GM23338 (cell line): Measurements from ENCODE around the gene CPSF3. TPM values are rescaled to one million over a fixed set of nuclear protein-coding genes. Genes with fewer than 3 reads are reported as not detected.

ENCODE experiments used
- ATAC-seq: fragments of 200-7000 bp; cut with Tn5 transposase; 3 replicates; pipeline ENCODE4 v1.9.1; 2020
- DNase-seq: peaks from one replicate; pipeline ENCODE4 v3.0.0-alpha.2; 2015; ENCODE audit warnings: low spot score
- H2AFZ ChIP-seq: fragments of 200-600 bp; sonication (generic); 2 replicates; pipeline ENCODE4 v1.8.0; 2016; ENCODE audit warnings: antibody characterized with exemption, mild to moderate bottlenecking, moderate library complexity
- H3F3A ChIP-seq: fragments of 200-600 bp; sonication (generic); replicated peaks from 2 replicates; pipeline ENCODE4 v1.8.0; 2017; ENCODE audit warnings: antibody characterized with exemption, mixed run types, low read depth
- H3K27ac ChIP-seq: fragments of 200-600 bp; sonication (generic); 2 replicates; pipeline ENCODE4 v1.6.1; 2016; ENCODE audit warnings: low read depth
- H3K27me3 ChIP-seq: fragments of 200-600 bp; sonication (generic); 2 replicates; pipeline ENCODE4 v1.8.0; 2016; ENCODE audit warnings: mild to moderate bottlenecking, mixed run types, moderate library complexity; ENCODE audit not compliant: insufficient read depth
- H3K36me3 ChIP-seq: fragments of 200-600 bp; sonication (generic); 2 replicates; pipeline ENCODE4 v1.8.0; 2016; ENCODE audit warnings: mild to moderate bottlenecking; ENCODE audit not compliant: insufficient read depth
- H3K4me1 ChIP-seq: fragments of 200-600 bp; sonication (generic); 2 replicates; pipeline ENCODE4 v1.8.0; 2016; ENCODE audit warnings: mild to moderate bottlenecking, moderate library complexity; ENCODE audit not compliant: insufficient read depth
- H3K4me2 ChIP-seq: fragments of 200-600 bp; sonication (generic); 2 replicates; pipeline ENCODE4 v1.7.1; 2017; ENCODE audit warnings: mixed run types
- H3K4me3 ChIP-seq: fragments of 200-600 bp; sonication (generic); 2 replicates; pipeline ENCODE4 v1.6.1; 2016; ENCODE audit warnings: mixed run types
- H3K79me2 ChIP-seq: fragments of 200-600 bp; sonication (generic); replicated peaks from 2 replicates; pipeline ENCODE4 v1.8.0; 2017; ENCODE audit warnings: mild to moderate bottlenecking; ENCODE audit not compliant: insufficient read depth
- H3K9me2 ChIP-seq: fragments of 200-600 bp; sonication (generic); 2 replicates; pipeline ENCODE4 v1.8.0; 2017; ENCODE audit not compliant: insufficient read depth
- H4K20me1 ChIP-seq: fragments of 200-600 bp; sonication (generic); replicated peaks from 2 replicates; pipeline ENCODE4 v1.8.0; 2017; ENCODE audit warnings: mild to moderate bottlenecking; ENCODE audit not compliant: insufficient read depth
- H3K27ac Mint-ChIP-seq: 2 replicates; pipeline ENCODE4 v1.8.0; 2020; ENCODE audit warnings: inconsistent platforms, mild to moderate bottlenecking, moderate library complexity, mixed read lengths
- H3K27me3 Mint-ChIP-seq: 3 replicates; pipeline ENCODE4 v1.8.0; 2022; ENCODE audit warnings: low read depth, mild to moderate bottlenecking, moderate library complexity, mixed read lengths, inconsistent platforms; ENCODE audit not compliant: insufficient read depth, poor library complexity
- H3K36me3 Mint-ChIP-seq: 3 replicates; pipeline ENCODE4 v1.8.0; 2021; ENCODE audit warnings: low read depth, mild to moderate bottlenecking, inconsistent platforms, moderate library complexity, mixed read lengths
- H3K4me1 Mint-ChIP-seq: 3 replicates; pipeline ENCODE4 v1.8.0; 2020; ENCODE audit warnings: mild to moderate bottlenecking, inconsistent platforms, mixed read lengths
- H3K4me3 Mint-ChIP-seq: 3 replicates; pipeline ENCODE4 v1.8.0; 2021; ENCODE audit warnings: moderate library complexity, mild to moderate bottlenecking, inconsistent platforms, mixed read lengths
- H3K9me3 Mint-ChIP-seq: 3 replicates; pipeline ENCODE4 v1.8.0; 2020; ENCODE audit warnings: moderate library complexity, mild to moderate bottlenecking, inconsistent platforms, mixed read lengths
- CTCF ChIP-seq, 2 experiments: fragments of 200-600 bp in 1 of 2; sonication (generic) in 1 of 2; conservative IDR thresholded peaks; 2 replicates each; pipeline versions ENCODE4 v1.5.1 to v1.6.1; 2016 to 2017; ENCODE audit warnings: antibody characterized with exemption in 2 of 2, low read depth in 2 of 2, mild to moderate bottlenecking in 2 of 2, moderate library complexity in 1 of 2
- EZH2 ChIP-seq: fragments of 200-600 bp; sonication (generic); IDR thresholded peaks from one replicate; pipeline ENCODE4 v1.8.0; 2017; ENCODE audit warnings: antibody characterized with exemption, mild to moderate bottlenecking, low read depth; ENCODE audit not compliant: unreplicated experiment
- NANOG ChIP-seq: IDR thresholded peaks from 2 replicates; pipeline ENCODE4 v1.6.1; 2016; ENCODE audit warnings: antibody characterized with exemption, borderline replicate concordance
- POLR2AphosphoS5 ChIP-seq: IDR thresholded peaks from 2 replicates; pipeline ENCODE4 v1.6.1; 2016; ENCODE audit warnings: antibody characterized with exemption, low read depth
- ZNF462 ChIP-seq: fragments of 250-450 bp; sonication (Bioruptor Pico); IDR thresholded peaks from 2 replicates; pipeline ENCODE4 v1.5.0; 2020; ENCODE audit warnings: mild to moderate bottlenecking, moderate library complexity
- polyA plus RNA-seq: library from polyadenylated mRNA; unstranded; fragments of >200 nt; fragmentation: Nextera tagmentation; extraction: Ambion mirVana; gene quantifications from 2 replicates; pipeline ENCODE4 v1.2.1, GENCODE V29; 2016
- total RNA-seq: library from RNA; depleted of rRNA; stranded (reverse); fragments of >200 nt; shearing (Covaris generic); gene quantifications from 2 replicates; pipeline ENCODE4 v1.2.3, GENCODE V29; 2014
- TF ChIP-seq, protein P1 (sequence below): IDR thresholded peaks from one replicate; pipeline ENCODE4 v1.6.1; 2018; ENCODE audit warnings: antibody characterized with exemption; ENCODE audit not compliant: unreplicated experiment

The CPSF3 gene
- total and polyA plus RNA-seq, 2 experiments from 2014 or later, result 77.1 to 105 TPM

DNA sequence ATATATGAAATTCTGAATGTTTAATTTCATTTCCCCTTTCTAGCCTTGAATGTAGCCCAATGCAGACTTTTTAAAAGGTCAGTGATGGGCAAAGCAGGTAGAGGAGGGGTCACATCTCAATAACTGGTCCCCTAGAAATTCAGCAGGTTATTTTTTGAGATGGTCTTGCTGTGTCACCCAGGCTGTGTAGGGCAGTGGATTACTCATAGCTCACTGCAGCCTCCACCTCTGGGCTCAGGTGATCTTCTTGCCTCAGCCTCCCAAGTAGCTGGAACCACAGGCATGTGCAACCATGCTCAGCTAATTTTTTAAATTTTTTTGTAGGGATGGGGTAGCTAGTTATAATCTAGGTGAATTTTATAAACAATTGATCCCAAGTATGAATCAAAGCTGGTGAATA, 59.7 kb downstream of the CPSF3 start:
- no peaks in the 10 kb centered on the region for H3K27me3 ChIP-seq
- Mint-ChIP-seq H3K27ac (no peak overlapping the region), H3K9me3 (no peaks in the 10 kb centered on the region), H3K4me3 (no peak overlapping the region), H3K4me1 (peaks cover 7% of the 10 kb centered on the region; the same call in 2 of the 3 replicates), H3K27me3 (peaks cover 9% of the 10 kb centered on the region), H3K36me3 (peaks cover 38% of the 10 kb centered on the region)
- H4K20me1 ChIP-seq, result no peaks in the 10 kb centered on the region; the same call in none of the 2 replicates
- H3K79me2 ChIP-seq, result no peaks in the 10 kb centered on the region; the same call in 1 of the 2 replicates
- H3K27ac ChIP-seq, result no peak overlapping the region
- H3K4me2 ChIP-seq, result no peak overlapping the region
- H3K36me3 ChIP-seq, result no peaks in the 10 kb centered on the region
- no peak for DNase-seq
- TF ChIP-seq EZH2, result no peak
- TF ChIP-seq, protein P1, sequence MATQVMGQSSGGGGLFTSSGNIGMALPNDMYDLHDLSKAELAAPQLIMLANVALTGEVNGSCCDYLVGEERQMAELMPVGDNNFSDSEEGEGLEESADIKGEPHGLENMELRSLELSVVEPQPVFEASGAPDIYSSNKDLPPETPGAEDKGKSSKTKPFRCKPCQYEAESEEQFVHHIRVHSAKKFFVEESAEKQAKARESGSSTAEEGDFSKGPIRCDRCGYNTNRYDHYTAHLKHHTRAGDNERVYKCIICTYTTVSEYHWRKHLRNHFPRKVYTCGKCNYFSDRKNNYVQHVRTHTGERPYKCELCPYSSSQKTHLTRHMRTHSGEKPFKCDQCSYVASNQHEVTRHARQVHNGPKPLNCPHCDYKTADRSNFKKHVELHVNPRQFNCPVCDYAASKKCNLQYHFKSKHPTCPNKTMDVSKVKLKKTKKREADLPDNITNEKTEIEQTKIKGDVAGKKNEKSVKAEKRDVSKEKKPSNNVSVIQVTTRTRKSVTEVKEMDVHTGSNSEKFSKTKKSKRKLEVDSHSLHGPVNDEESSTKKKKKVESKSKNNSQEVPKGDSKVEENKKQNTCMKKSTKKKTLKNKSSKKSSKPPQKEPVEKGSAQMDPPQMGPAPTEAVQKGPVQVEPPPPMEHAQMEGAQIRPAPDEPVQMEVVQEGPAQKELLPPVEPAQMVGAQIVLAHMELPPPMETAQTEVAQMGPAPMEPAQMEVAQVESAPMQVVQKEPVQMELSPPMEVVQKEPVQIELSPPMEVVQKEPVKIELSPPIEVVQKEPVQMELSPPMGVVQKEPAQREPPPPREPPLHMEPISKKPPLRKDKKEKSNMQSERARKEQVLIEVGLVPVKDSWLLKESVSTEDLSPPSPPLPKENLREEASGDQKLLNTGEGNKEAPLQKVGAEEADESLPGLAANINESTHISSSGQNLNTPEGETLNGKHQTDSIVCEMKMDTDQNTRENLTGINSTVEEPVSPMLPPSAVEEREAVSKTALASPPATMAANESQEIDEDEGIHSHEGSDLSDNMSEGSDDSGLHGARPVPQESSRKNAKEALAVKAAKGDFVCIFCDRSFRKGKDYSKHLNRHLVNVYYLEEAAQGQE, result no peak
- TF ChIP-seq CTCF (conservative IDR thresholded peaks at IDR 0.05; ENCODE audit: low read depth in 2 of 2), result no peak
- no peaks in the 10 kb centered on the region for H3K9me2 ChIP-seq
- no peak overlapping the region for H2AFZ ChIP-seq
- no peaks in the 10 kb centered on the region for H3K4me1 ChIP-seq
- no peaks in the 10 kb centered on the region for H3F3A ChIP-seq
- no peak for ATAC-seq
- no peak overlapping the region for H3K4me3 ChIP-seq

DNA sequence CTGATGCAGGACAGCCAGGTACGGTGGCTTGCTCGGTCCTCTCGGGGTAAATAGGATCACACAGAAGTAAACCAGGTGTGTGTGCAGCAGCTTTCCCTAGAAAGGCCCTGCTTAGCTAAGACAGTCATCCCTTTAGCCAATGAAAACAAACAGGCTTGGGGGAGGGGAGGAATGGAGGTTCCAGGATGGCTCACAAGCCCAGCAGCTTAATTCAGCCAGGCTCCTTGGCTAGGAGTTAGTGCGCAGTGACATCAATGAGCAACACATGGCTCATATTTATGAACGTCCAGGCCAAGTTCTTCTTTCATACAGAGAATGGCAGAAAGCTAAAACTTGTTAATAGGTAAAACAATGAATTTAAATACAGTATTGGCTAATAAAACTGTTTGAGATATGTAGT, 61.1 kb downstream of the CPSF3 start:
- no peaks in the 10 kb centered on the region for H3K4me1 Mint-ChIP-seq
- no peaks in the 10 kb centered on the region for H3F3A ChIP-seq
- no peaks in the 10 kb centered on the region; the same call in 1 of the 2 replicates for H3K36me3 ChIP-seq
- ATAC-seq, result no peak; the same call in 1 of the 3 replicates
- no peak overlapping the region for H3K27ac ChIP-seq
- H4K20me1 ChIP-seq, result no peaks in the 10 kb centered on the region; the same call in none of the 2 replicates
- peaks cover 51% of the 10 kb centered on the region for H3K36me3 Mint-ChIP-seq
- no peaks in the 10 kb centered on the region for H3K79me2 ChIP-seq
- H3K27ac Mint-ChIP-seq, result no peak overlapping the region
- H3K4me1 ChIP-seq, result no peaks in the 10 kb centered on the region
- H3K27me3 Mint-ChIP-seq, result peaks cover 9% of the 10 kb centered on the region
- TF ChIP-seq NANOG (no peak), POLR2AphosphoS5 (no peak), ZNF462 (CRISPR knock-in tag) (no peak)
- no peaks in the 10 kb centered on the region for H3K27me3 ChIP-seq
- H3K4me2 ChIP-seq, result no peak overlapping the region
- no peak for DNase-seq
- no peaks in the 10 kb centered on the region for H3K9me2 ChIP-seq
- no peak overlapping the region for H3K4me3 Mint-ChIP-seq
- H2AFZ ChIP-seq, result no peak overlapping the region
- no peaks in the 10 kb centered on the region for H3K9me3 Mint-ChIP-seq
- no peak overlapping the region for H3K4me3 ChIP-seq
